ENCODE data around the gene CNBP. TPM values are rescaled to one million over a fixed set of nuclear protein-coding genes. Genes with fewer than 3 reads are reported as not detected.

Gene CNBP
- total RNA-seq, 4 donors from 2014 or later, result 390 to 480 (median 421) TPM

GRCh38 chr3:129184396-129184657 lies 631 bp upstream of the CNBP start:
- peak overlapping the region; percentile 9 to 91 (median 88) for H3K4me3 ChIP-seq (replicated peaks in 1 of 3)
- H3K27me3 ChIP-seq, result no peaks in the 10 kb centered on the region
- peak overlapping the region; percentile 91 to 99 (median 99) for H3K27ac ChIP-seq
- H3K36me3 ChIP-seq, result no peaks in the 10 kb centered on the region
- intact Hi-C loops (cut with DNase I), result no loop called here
- no peaks in the 10 kb centered on the region for H3K9me3 ChIP-seq
- 2% methylated on average over 5 of the region's 5 CpGs for WGBS, 2 donors
- DNase-seq, result peak; percentile 15 to 33
- no peak for TF ChIP-seq POLR2A (IDR thresholded peaks at IDR 0.05)
- no peak for TF ChIP-seq CTCF (IDR thresholded peaks at IDR 0.05)
- H3K4me1 ChIP-seq, result peaks cover 27 to 31% of the 10 kb centered on the region in 2 donors

GRCh38 chr3:129182390-129183185 lies 1.1 kb downstream of the CNBP start:
- Histone ChIP-seq H3K27ac (peak overlapping the region; percentile 99), H3K4me3 (replicated peaks in 1 of 3) (peak overlapping the region; percentile 31 to 91 (median 80)), H3K9me3 (no peaks in the 10 kb centered on the region), H3K4me1 (peaks cover 37 to 43% of the 10 kb centered on the region in 2 donors), H3K36me3 (peaks cover 0 to 6% of the 10 kb centered on the region in 2 donors), H3K27me3 (no peaks in the 10 kb centered on the region)
- intact Hi-C loops (cut with DNase I), result no loop called here
- TF ChIP-seq POLR2A (IDR thresholded peaks at IDR 0.05) (no peak), CTCF (IDR thresholded peaks at IDR 0.05) (no peak)
- 1% methylated on average over 24 of the region's 24 CpGs for WGBS, 2 donors
- no peak for DNase-seq

- intact Hi-C loops (cut with DNase I), result no loop called here
- H3K27me3 ChIP-seq, result no peaks in the 10 kb centered on the region
- 25 to 27% methylated on average over 3 of the region's 3 CpGs for WGBS, 2 donors
- peak overlapping the region; percentile 8 to 99 (median 99) for H3K27ac ChIP-seq
- H3K4me3 ChIP-seq (replicated peaks in 1 of 3), result peak overlapping the region in 2 of 3 donors; percentile 80 to 91
- H3K36me3 ChIP-seq, result peaks cover 0 to 6% of the 10 kb centered on the region in 2 donors
- no peak for DNase-seq
- H3K9me3 ChIP-seq, result no peaks in the 10 kb centered on the region
- H3K4me1 ChIP-seq, result peaks cover 45 to 51% of the 10 kb centered on the region in 2 donors
- no peak for TF ChIP-seq POLR2A (IDR thresholded peaks at IDR 0.05)
- no peak for TF ChIP-seq CTCF (IDR thresholded peaks at IDR 0.05)
These were observed 1.9 kb downstream of the CNBP start for GRCh38 chr3:129181819-129182218.

GRCh38 chr3:129180461-129180860 lies 3.2 kb downstream of the CNBP start:
- H3K27ac ChIP-seq, result peak overlapping the region in 1 of 3 donors; percentile 99
- H3K27me3 ChIP-seq, result no peaks in the 10 kb centered on the region
- intact Hi-C loops (cut with DNase I), result no loop called here
- H3K36me3 ChIP-seq, result peaks cover 0 to 6% of the 10 kb centered on the region in 2 donors
- no peak overlapping the region for H3K4me3 ChIP-seq (replicated peaks in 1 of 3)
- no peak for DNase-seq
- TF ChIP-seq POLR2A (IDR thresholded peaks at IDR 0.05), result no peak
- no peak for TF ChIP-seq CTCF (IDR thresholded peaks at IDR 0.05)
- 61 to 69% methylated on average over 1 of the region's 1 CpG for WGBS, 2 donors
- H3K4me1 ChIP-seq, result peaks cover 49 to 63% of the 10 kb centered on the region in 2 donors
- H3K9me3 ChIP-seq, result no peaks in the 10 kb centered on the region

GRCh38 chr3:129176051-129176450 lies 7.6 kb downstream of the CNBP start:
- no peak overlapping the region for H3K27ac ChIP-seq
- 68 to 71% methylated on average over 1 of the region's 1 CpG for WGBS, 2 donors
- H3K4me1 ChIP-seq, result peaks cover 45 to 69% of the 10 kb centered on the region in 2 donors
- H3K4me3 ChIP-seq (replicated peaks in 1 of 3), result no peak overlapping the region
- H3K9me3 ChIP-seq, result no peaks in the 10 kb centered on the region
- TF ChIP-seq POLR2A (IDR thresholded peaks at IDR 0.05), result no peak
- no peak for TF ChIP-seq CTCF (IDR thresholded peaks at IDR 0.05)
- peaks cover 6 to 12% of the 10 kb centered on the region in 2 donors for H3K36me3 ChIP-seq
- no peak for DNase-seq
- intact Hi-C loops (cut with DNase I), result no loop called here
- H3K27me3 ChIP-seq, result no peaks in the 10 kb centered on the region

All from thyroid gland (tissue), 4 donors.